OCI-LY7 (cell line): ENCODE measurements around the gene DCD. TPM values are rescaled to one million over a fixed set of nuclear protein-coding genes. Genes with fewer than 3 reads are reported as not detected.

Source experiments
- BruUV-seq: library from RNA; stranded (reverse); fragments of 400-500 nt; replicated peaks from 2 replicates; lab custom pipeline; 2021; lab: Mats Ljungman, UMichigan
- CTCF ChIA-PET: fragments of 300-600 bp; sonication (Branson Sonifier 250); formaldehyde crosslinking; loops from one replicate; lab custom pipeline; 2022; ENCODE audit warnings: antibody characterized with exemption; ENCODE audit not compliant: unreplicated experiment; lab: Charles Lee
- POLR2A ChIA-PET: fragments of 300-600 bp; sonication (Branson Sonifier 250); formaldehyde crosslinking; loops from one replicate; lab custom pipeline; 2022; ENCODE audit warnings: antibody characterized with exemption; lab: Charles Lee
- DNase-seq: peaks from one replicate; pipeline ENCODE4 v3.0.0-alpha.2; 2015; ENCODE audit warnings: low spot score
- H2AFZ ChIP-seq: fragments of 200-600 bp; sonication (generic), shearing (Covaris generic); 2 replicates; pipeline ENCODE4 v1.6.1; 2014; ENCODE audit warnings: mild to moderate bottlenecking, antibody characterized with exemption, low read length, moderate library complexity
- H3K27ac ChIP-seq: fragments of 200-600 bp; sonication (generic); 2 replicates; pipeline ENCODE4 v1.5.1; 2014; ENCODE audit warnings: mixed run types, low read depth, mild to moderate bottlenecking, moderate library complexity, low read length, inconsistent platforms; ENCODE audit not compliant: poor library complexity, severe bottlenecking
- H3K36me3 ChIP-seq: fragments of 200-600 bp; sonication (generic); 2 replicates; pipeline ENCODE4 v1.6.1; 2014; ENCODE audit warnings: mild to moderate bottlenecking, antibody characterized with exemption, low read length, moderate library complexity, mixed read lengths; ENCODE audit not compliant: insufficient read depth
- H3K4me1 ChIP-seq: fragments of 200-600 bp; sonication (generic); 2 replicates; pipeline ENCODE4 v1.5.1; 2014; ENCODE audit warnings: mild to moderate bottlenecking, low read length; ENCODE audit not compliant: insufficient read depth, poor library complexity, severe bottlenecking
- H3K4me2 ChIP-seq: fragments of 200-600 bp; sonication (generic); 2 replicates; pipeline ENCODE4 v1.6.1; 2014; ENCODE audit warnings: mild to moderate bottlenecking, low read length
- H3K4me3 ChIP-seq: fragments of 200-600 bp; sonication (generic); 2 replicates; pipeline ENCODE4 v1.5.1; 2014; ENCODE audit warnings: mild to moderate bottlenecking, low read depth, low read length; ENCODE audit not compliant: poor library complexity, severe bottlenecking
- H3K79me2 ChIP-seq: fragments of 200-600 bp; sonication (generic); 2 replicates; pipeline ENCODE4 v1.6.1; 2016; ENCODE audit warnings: low read depth, mild to moderate bottlenecking, low read length, moderate library complexity, mixed read lengths; ENCODE audit not compliant: insufficient read depth
- H3K9me2 ChIP-seq: fragments of 200-600 bp; sonication (generic); 2 replicates; pipeline ENCODE4 v1.6.1; 2016; ENCODE audit warnings: mild to moderate bottlenecking, low read length, mixed read lengths; ENCODE audit not compliant: insufficient read depth
- H3K9me3 ChIP-seq: fragments of 200-600 bp; sonication (generic); 2 replicates; pipeline ENCODE4 v1.6.1; 2014; ENCODE audit warnings: mild to moderate bottlenecking, mixed run types, low read length, mixed read lengths
- H4K20me1 ChIP-seq: fragments of 200-600 bp; sonication (generic); 2 replicates; pipeline ENCODE4 v1.6.1; 2014; ENCODE audit warnings: mild to moderate bottlenecking, antibody characterized with exemption, low read length, moderate library complexity, mixed read lengths; ENCODE audit not compliant: insufficient read depth
- CTCF ChIP-seq: fragments of 200-600 bp; sonication (generic); conservative IDR thresholded peaks from 2 replicates; pipeline ENCODE4 v1.5.1; 2014; ENCODE audit warnings: mild to moderate bottlenecking, antibody characterized with exemption, low read length, moderate library complexity, mixed read lengths
- EZH2phosphoT487 ChIP-seq: fragments of 200-600 bp; sonication (generic); IDR thresholded peaks from 2 replicates; pipeline ENCODE4 v1.6.1; 2018; ENCODE audit warnings: low read depth, borderline replicate concordance, mild to moderate bottlenecking, mixed run types, antibody characterized with exemption, low read length, moderate library complexity, mixed read lengths
- intact Hi-C: fragments of 100-400 bp; cut with micrococcal nuclease; formaldehyde crosslinking; loops from one replicate; pipeline ENCODE4 v1.10.0; 2022; ENCODE audit not compliant: unreplicated experiment
- total RNA-seq, 2 experiments: library from RNA; depleted of rRNA in 1 of 2; stranded (reverse); fragments of >200 nt in 1 of 2; shearing (Covaris generic) in 1 of 2; gene quantifications; 2 replicates each; pipeline ENCODE4 v1.2.3, GENCODE V29; 2014 to 2022

The DCD gene
- total RNA-seq, 2 experiments from 2014 or later = not detected

- no peaks in the 10 kb centered on the region for H3K36me3 ChIP-seq
- H3K4me2 ChIP-seq = no peak overlapping the region
- intact Hi-C loops = no loop called here
- H3K9me3 ChIP-seq = peaks cover 9% of the 10 kb centered on the region; the same call in 1 of the 2 replicates
- no peak overlapping the region for H2AFZ ChIP-seq
- H3K79me2 ChIP-seq = no peaks in the 10 kb centered on the region
- ChIA-PET CTCF (no interaction called here), POLR2A (interaction anchor here (0.6 kb wide), 1 partner anchor 16 kb away, joined by 3 read pairs; no protein-coding TSS in a partner anchor)
- H3K4me1 ChIP-seq = no peaks in the 10 kb centered on the region
- H3K4me3 ChIP-seq = no peak overlapping the region
- TF ChIP-seq EZH2phosphoT487 (no peak), CTCF (no peak)
- no peaks in the 10 kb centered on the region for H3K9me2 ChIP-seq
- no peaks in the 10 kb centered on the region for H4K20me1 ChIP-seq
- BruUV-seq = no TSS peak
- no peak overlapping the region for H3K27ac ChIP-seq
- no peak for DNase-seq
These were observed 22.6 kb downstream of the DCD start for GRCh38 chr12:54625598-54625997.

- no peaks in the 10 kb centered on the region for H3K9me2 ChIP-seq
- TF ChIP-seq EZH2phosphoT487 = no peak
- TF ChIP-seq CTCF = no peak
- no peaks in the 10 kb centered on the region for H3K4me1 ChIP-seq
- ChIA-PET POLR2A (interaction anchor here (0.7 to 1.1 kb wide), 2 partner anchors 11 to 161 kb away, joined by 3 read pairs; no protein-coding TSS in a partner anchor), CTCF (no interaction called here)
- intact Hi-C loops = no loop called here
- H3K4me3 ChIP-seq = no peak overlapping the region
- BruUV-seq = no TSS peak
- no peaks in the 10 kb centered on the region for H3K36me3 ChIP-seq
- no peak for DNase-seq
- H3K9me3 ChIP-seq = peaks cover 9% of the 10 kb centered on the region; the same call in 1 of the 2 replicates
- no peak overlapping the region for H3K4me2 ChIP-seq
- no peak overlapping the region for H3K27ac ChIP-seq
- no peaks in the 10 kb centered on the region for H3K79me2 ChIP-seq
- H4K20me1 ChIP-seq = no peaks in the 10 kb centered on the region
- H2AFZ ChIP-seq = no peak overlapping the region
These were observed 23.6 kb downstream of the DCD start for GRCh38 chr12:54624315-54625279.
